EH (cell line): ENCODE measurements around the gene MPLKIP.
"Not testable (repeated sequence)": the region's sequence is repeated elsewhere in the genome, so short reads cannot be mapped to it uniquely, and the experiment has no call there.

ENCODE experiments used
- DNase-seq: peaks from one replicate; pipeline ENCODE4 v3.0.0-alpha.2; 2015; ENCODE audit warnings: low read depth

The MPLKIP gene

GRCh38 chr7:40133561-40134427 is 628 bp downstream of the MPLKIP start:
- peak; percentile 50 for DNase-seq

- DNase-seq: no peak
These were observed 11.5 kb downstream of the MPLKIP start for GRCh38 chr7:40122940-40123254.

GRCh38 chr7:40122100-40122939 is 12.1 kb downstream of the MPLKIP start:
- DNase-seq: not testable (repeated sequence)

GRCh38 chr7:40120020-40120419 is 14.4 kb downstream of the MPLKIP start:
- DNase-seq: no peak

- not testable (repeated sequence) for DNase-seq
These were observed 16.2 kb downstream of the MPLKIP start for GRCh38 chr7:40118201-40118600.

GRCh38 chr7:40117199-40117598 is 17.2 kb downstream of the MPLKIP start:
- DNase-seq: not testable (repeated sequence)

GRCh38 chr7:40115936-40116335 is 18.5 kb downstream of the MPLKIP start:
- DNase-seq: no peak

- peak; percentile 6 for DNase-seq
These were observed 28.4 kb downstream of the MPLKIP start for GRCh38 chr7:40105879-40106473.

- no peak for DNase-seq
These were observed 31.5 kb downstream of the MPLKIP start for GRCh38 chr7:40102897-40103296.

- DNase-seq: peak; percentile 15
These were observed 33.2 kb downstream of the MPLKIP start for GRCh38 chr7:40101201-40101600.

- peak; percentile 4 for DNase-seq
These were observed 34.6 kb downstream of the MPLKIP start for GRCh38 chr7:40099837-40100236.

GRCh38 chr7:40098810-40099209 is 35.6 kb downstream of the MPLKIP start:
- DNase-seq: no peak

- no peak for DNase-seq
These were observed 36.7 kb downstream of the MPLKIP start for GRCh38 chr7:40097728-40098127.

- DNase-seq: no peak
These were observed 38.6 kb downstream of the MPLKIP start for GRCh38 chr7:40095695-40096327.

GRCh38 chr7:40095230-40095629 is 39.2 kb downstream of the MPLKIP start:
- DNase-seq: no peak

GRCh38 chr7:40093631-40094350 is 40.6 kb downstream of the MPLKIP start:
- no peak for DNase-seq

- DNase-seq: no peak
These were observed 42.2 kb downstream of the MPLKIP start for GRCh38 chr7:40092182-40092581.

- DNase-seq: no peak
These were observed 56.6 kb downstream of the MPLKIP start for GRCh38 chr7:40077849-40078248.
